Measurements from ENCODE around the gene CNFN. TPM values are rescaled to one million over a fixed set of nuclear protein-coding genes. Genes with fewer than 3 reads are reported as not detected.
A peak's percentile ranks its signal among the peaks of the same experiment; 100 is the strongest.

Gene CNFN
- not detected for total RNA-seq

- no peaks in the 10 kb centered on the region for H3K36me3 Mint-ChIP-seq (ENCODE audit: low read depth)
- no peaks in the 10 kb centered on the region for H3K9me3 Mint-ChIP-seq (ENCODE audit: insufficient read depth)
- POLR2A ChIA-PET = no interaction called here
- H3K4me1 Mint-ChIP-seq (ENCODE audit: low read depth) = peaks cover 7% of the 10 kb centered on the region
- DNase-seq (no peak), ATAC-seq (no peak)
- H3K27me3 Mint-ChIP-seq (ENCODE audit: low read depth) = peaks cover 35% of the 10 kb centered on the region
- CTCF ChIA-PET = no interaction called here
- H3K4me3 Mint-ChIP-seq = no peak within 1 kb of the TSS
- H3K27ac Mint-ChIP-seq = no peak within 1 kb of the TSS
These were observed at the start of gene CNFN for GRCh38 chr19:42389899-42390298. CNFN (minus strand) TSS chr19:42390297; CDS start chr19:42389037, 1,260 bp downstream.

GRCh38 chr19:42436006-42436405 is 45.9 kb upstream of the CNFN start:
- no peak for ATAC-seq
- POLR2A ChIA-PET = interaction anchor here (1.5 kb wide), 1 partner anchor 12 kb away, joined by 5 read pairs; no protein-coding TSS in a partner anchor

GRCh38 chr19:42435316-42435715 is 45.2 kb upstream of the CNFN start:
- POLR2A ChIA-PET = interaction anchor here (1.5 kb wide), 1 partner anchor 12 kb away, joined by 5 read pairs; no protein-coding TSS in a partner anchor
- no peaks in the 10 kb centered on the region for H3K36me3 Mint-ChIP-seq (ENCODE audit: low read depth)
- ATAC-seq (no peak), DNase-seq (no peak)
- H3K27me3 Mint-ChIP-seq (ENCODE audit: low read depth) = no peaks in the 10 kb centered on the region
- H3K4me1 Mint-ChIP-seq (ENCODE audit: low read depth) = peaks cover 14% of the 10 kb centered on the region
- CTCF ChIA-PET = interaction anchor here (0.6 to 3.6 kb wide), 4 partner anchors 9 to 93 kb away, joined by 3 to 31 read pairs (median 5); partner anchors contain the start of gene CEACAM1
- no peak overlapping the region for H3K27ac Mint-ChIP-seq
- H3K4me3 Mint-ChIP-seq = no peak overlapping the region
- H3K9me3 Mint-ChIP-seq (ENCODE audit: insufficient read depth) = no peaks in the 10 kb centered on the region

More at GRCh38 chr19:42436006-42436405, 45.9 kb upstream of the CNFN start:
- Mint-ChIP-seq H3K4me3 (no peak overlapping the region), H3K4me1 (ENCODE audit: low read depth) (peaks cover 21% of the 10 kb centered on the region), H3K27ac (no peak overlapping the region), H3K9me3 (ENCODE audit: insufficient read depth) (no peaks in the 10 kb centered on the region), H3K36me3 (ENCODE audit: low read depth) (no peaks in the 10 kb centered on the region), H3K27me3 (ENCODE audit: low read depth) (no peaks in the 10 kb centered on the region)
- CTCF ChIA-PET = interaction anchor here (0.6 to 3.1 kb wide), 4 partner anchors 10 to 92 kb away, joined by 3 to 21 read pairs (median 5); partner anchors contain the start of gene CEACAM1
- DNase-seq = no peak

GRCh38 chr19:42433503-42434260 is 43.6 kb upstream of the CNFN start:
- CTCF ChIA-PET = interaction anchor here (0.6 to 3.6 kb wide), 16 partner anchors 9 to 310 kb away, joined by 3 to 31 read pairs (median 3); partner anchors contain the start of genes CEACAM1 and CXCL17

GRCh38 chr19:42431486-42431885 is 41.4 kb upstream of the CNFN start:
- CTCF ChIA-PET = interaction anchor here (1.0 to 2.1 kb wide), 2 partner anchors 9 to 100 kb away, joined by 3 to 13 read pairs; no protein-coding TSS in a partner anchor
- POLR2A ChIA-PET = no interaction called here

More at GRCh38 chr19:42433503-42434260, 43.6 kb upstream of the CNFN start:
- H3K4me3 Mint-ChIP-seq = no peak overlapping the region
- no peaks in the 10 kb centered on the region for H3K36me3 Mint-ChIP-seq (ENCODE audit: low read depth)
- H3K4me1 Mint-ChIP-seq (ENCODE audit: low read depth) = peaks cover 10% of the 10 kb centered on the region
- no peaks in the 10 kb centered on the region for H3K9me3 Mint-ChIP-seq (ENCODE audit: insufficient read depth)
- peak; percentile 70 for ATAC-seq
- no peak overlapping the region for H3K27ac Mint-ChIP-seq
- peak; percentile 73 for DNase-seq
- no peaks in the 10 kb centered on the region for H3K27me3 Mint-ChIP-seq (ENCODE audit: low read depth)
- POLR2A ChIA-PET = interaction anchor here (0.9 kb wide), 1 partner anchor 11 kb away, joined by 5 read pairs; no protein-coding TSS in a partner anchor

GRCh38 chr19:42428676-42429075 is 38.6 kb upstream of the CNFN start:
- DNase-seq = no peak
- no peak overlapping the region for H3K4me3 Mint-ChIP-seq
- ChIA-PET POLR2A (no interaction called here), CTCF (interaction anchor here (1.1 to 1.7 kb wide), 2 partner anchors 8 to 12 kb away, joined by 3 to 10 read pairs; no protein-coding TSS in a partner anchor)
- no peaks in the 10 kb centered on the region for H3K36me3 Mint-ChIP-seq (ENCODE audit: low read depth)
- H3K9me3 Mint-ChIP-seq (ENCODE audit: insufficient read depth) = no peaks in the 10 kb centered on the region
- H3K27me3 Mint-ChIP-seq (ENCODE audit: low read depth) = no peaks in the 10 kb centered on the region
- no peak for ATAC-seq
- no peak overlapping the region for H3K27ac Mint-ChIP-seq
- peaks cover 12% of the 10 kb centered on the region for H3K4me1 Mint-ChIP-seq (ENCODE audit: low read depth)

More at GRCh38 chr19:42431486-42431885, 41.4 kb upstream of the CNFN start:
- ATAC-seq = no peak
- no peak for DNase-seq
- H3K36me3 Mint-ChIP-seq (ENCODE audit: low read depth) = no peaks in the 10 kb centered on the region
- H3K9me3 Mint-ChIP-seq (ENCODE audit: insufficient read depth) = no peaks in the 10 kb centered on the region
- H3K4me3 Mint-ChIP-seq = no peak overlapping the region
- H3K4me1 Mint-ChIP-seq (ENCODE audit: low read depth) = peaks cover 5% of the 10 kb centered on the region
- H3K27me3 Mint-ChIP-seq (ENCODE audit: low read depth) = no peaks in the 10 kb centered on the region
- H3K27ac Mint-ChIP-seq = no peak overlapping the region

GRCh38 chr19:42427313-42427712 is 37.2 kb upstream of the CNFN start, which contains the start of gene LIPE:
LIPE (minus strand) TSS chr19:42427388; CDS start chr19:42427149, 239 bp downstream.
- ATAC-seq = no peak
- no peak within 1 kb of the TSS for H3K4me3 Mint-ChIP-seq
- H3K36me3 Mint-ChIP-seq (ENCODE audit: low read depth) = no peaks in the 10 kb centered on the region
- H3K4me1 Mint-ChIP-seq (ENCODE audit: low read depth) = peaks cover 18% of the 10 kb centered on the region
- no peaks in the 10 kb centered on the region for H3K9me3 Mint-ChIP-seq (ENCODE audit: insufficient read depth)
- ChIA-PET CTCF (interaction anchor here (1.1 to 1.7 kb wide), 3 partner anchors 7 to 13 kb away, joined by 3 to 10 read pairs (median 4); no protein-coding TSS in a partner anchor), POLR2A (no interaction called here)
- H3K27ac Mint-ChIP-seq = no peak within 1 kb of the TSS
- H3K27me3 Mint-ChIP-seq (ENCODE audit: low read depth) = no peaks in the 10 kb centered on the region
- DNase-seq = no peak

GRCh38 chr19:42426643-42427042 is 36.5 kb upstream of the CNFN start:
- Mint-ChIP-seq H3K27ac (no peak overlapping the region), H3K36me3 (ENCODE audit: low read depth) (no peaks in the 10 kb centered on the region), H3K27me3 (ENCODE audit: low read depth) (no peaks in the 10 kb centered on the region), H3K9me3 (ENCODE audit: insufficient read depth) (no peaks in the 10 kb centered on the region), H3K4me1 (ENCODE audit: low read depth) (peaks cover 24% of the 10 kb centered on the region), H3K4me3 (no peak overlapping the region)
- ChIA-PET CTCF (interaction anchor here (1.2 to 4.5 kb wide), 4 partner anchors 9 to 103 kb away, joined by 4 to 43 read pairs (median 8); no protein-coding TSS in a partner anchor), POLR2A (interaction anchor here (0.5 kb wide), 1 partner anchor 358 kb away, joined by 3 read pairs; no protein-coding TSS in a partner anchor)
- no peak for ATAC-seq
- no peak for DNase-seq

- Mint-ChIP-seq H3K36me3 (ENCODE audit: low read depth) (peaks cover 6% of the 10 kb centered on the region), H3K27ac (no peak overlapping the region), H3K9me3 (ENCODE audit: insufficient read depth) (no peaks in the 10 kb centered on the region), H3K4me3 (peak overlapping the region; percentile 98), H3K4me1 (ENCODE audit: low read depth) (peaks cover 43% of the 10 kb centered on the region), H3K27me3 (ENCODE audit: low read depth) (no peaks in the 10 kb centered on the region)
- ATAC-seq = no peak
- ChIA-PET POLR2A (no interaction called here), CTCF (interaction anchor here (1.7 to 4.5 kb wide), 3 partner anchors 13 to 26 kb away, joined by 13 to 43 read pairs (median 24); no protein-coding TSS in a partner anchor)
- no peak for DNase-seq
These were observed 34.6 kb upstream of the CNFN start for GRCh38 chr19:42424712-42425131.

- Mint-ChIP-seq H3K4me1 (ENCODE audit: low read depth) (peaks cover 44% of the 10 kb centered on the region), H3K4me3 (peak overlapping the region; percentile 98), H3K27ac (no peak overlapping the region), H3K36me3 (ENCODE audit: low read depth) (peaks cover 7% of the 10 kb centered on the region), H3K27me3 (ENCODE audit: low read depth) (no peaks in the 10 kb centered on the region), H3K9me3 (ENCODE audit: insufficient read depth) (no peaks in the 10 kb centered on the region)
- no peak for ATAC-seq
- POLR2A ChIA-PET = interaction anchor here (1.3 kb wide), 1 partner anchor 14 kb away, joined by 3 read pairs; no protein-coding TSS in a partner anchor
- CTCF ChIA-PET = interaction anchor here (1.5 to 4.5 kb wide), 4 partner anchors 9 to 26 kb away, joined by 8 to 43 read pairs (median 18); no protein-coding TSS in a partner anchor
- no peak for DNase-seq
These were observed 34.2 kb upstream of the CNFN start for GRCh38 chr19:42424345-42424707.

- CTCF ChIA-PET = interaction anchor here (0.8 to 4.5 kb wide), 7 partner anchors 9 to 105 kb away, joined by 3 to 43 read pairs (median 8); partner anchors contain the start of gene CEACAM1
- DNase-seq (peak; percentile 96), ATAC-seq (peak; percentile 98)
- Mint-ChIP-seq H3K27ac (peak overlapping the region; percentile 94), H3K4me1 (ENCODE audit: low read depth) (peaks cover 45% of the 10 kb centered on the region), H3K27me3 (ENCODE audit: low read depth) (no peaks in the 10 kb centered on the region), H3K9me3 (ENCODE audit: insufficient read depth) (no peaks in the 10 kb centered on the region), H3K4me3 (peak overlapping the region; percentile 98), H3K36me3 (ENCODE audit: low read depth) (peaks cover 9% of the 10 kb centered on the region)
- POLR2A ChIA-PET = interaction anchor here (1.2 to 1.6 kb wide), 4 partner anchors 9 to 104 kb away, joined by 3 to 5 read pairs (median 4); partner anchors contain the start of gene CEACAM1
These were observed 33.6 kb upstream of the CNFN start for GRCh38 chr19:42423462-42424344.
